ENCODE data around the gene CPNE2. TPM values are rescaled to one million over a fixed set of nuclear protein-coding genes. Genes with fewer than 3 reads are reported as not detected.

The CPNE2 gene
- total RNA-seq, 1 experiment from 2014 or later: 5.1 TPM

DNA sequence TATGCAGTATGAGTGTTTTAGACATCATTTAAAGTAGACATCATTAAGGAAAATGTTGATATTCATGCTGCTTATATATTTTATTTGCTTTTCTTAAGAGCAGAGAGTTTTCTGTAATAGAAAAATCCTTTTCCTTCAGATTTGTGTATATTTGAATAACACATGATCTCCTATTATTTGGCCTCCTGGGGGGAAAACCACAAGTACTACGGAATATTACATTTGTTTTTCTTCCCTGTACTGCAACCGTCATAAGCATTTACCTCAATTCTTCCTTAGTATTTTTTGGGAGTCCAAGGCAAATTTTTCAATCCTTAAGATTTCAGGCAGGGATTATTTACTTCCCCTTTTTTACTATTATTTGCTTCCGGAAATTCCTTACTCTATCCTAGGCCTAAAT, 99.8 kb downstream of the CPNE2 start:
- Histone ChIP-seq H3K79me2 (ENCODE audit: low read length) (peaks cover 98% of the 10 kb centered on the region), H3K4me1 (ENCODE audit: low read length) (peaks cover 38% of the 10 kb centered on the region), H2AFZ (ENCODE audit: low read length) (no peak overlapping the region), H3K27ac (ENCODE audit: low read length) (0 out of 2 replicates have a peak overlapping the region, but pooled peaks have one; percentile 24), H3K4me2 (ENCODE audit: low read depth, low read length, poor library complexity, severe bottlenecking) (peak overlapping the region; percentile 23), H3K4me3 (ENCODE audit: low read length) (no peak overlapping the region), H3K36me3 (ENCODE audit: insufficient read depth, low read length) (peaks cover 3% of the 10 kb centered on the region), H3K9me3 (ENCODE audit: low read length) (no peaks in the 10 kb centered on the region), H3K9ac (ENCODE audit: low read length) (no peak overlapping the region), H3K9me2 (replicated peaks; ENCODE audit: insufficient read depth, low read length) (no peaks in the 10 kb centered on the region), H4K20me1 (ENCODE audit: insufficient read depth, low read depth, low read length) (no peaks in the 10 kb centered on the region), H3K27me3 (ENCODE audit: low read length) (no peaks in the 10 kb centered on the region)
- DNase-seq: no peak

DNA sequence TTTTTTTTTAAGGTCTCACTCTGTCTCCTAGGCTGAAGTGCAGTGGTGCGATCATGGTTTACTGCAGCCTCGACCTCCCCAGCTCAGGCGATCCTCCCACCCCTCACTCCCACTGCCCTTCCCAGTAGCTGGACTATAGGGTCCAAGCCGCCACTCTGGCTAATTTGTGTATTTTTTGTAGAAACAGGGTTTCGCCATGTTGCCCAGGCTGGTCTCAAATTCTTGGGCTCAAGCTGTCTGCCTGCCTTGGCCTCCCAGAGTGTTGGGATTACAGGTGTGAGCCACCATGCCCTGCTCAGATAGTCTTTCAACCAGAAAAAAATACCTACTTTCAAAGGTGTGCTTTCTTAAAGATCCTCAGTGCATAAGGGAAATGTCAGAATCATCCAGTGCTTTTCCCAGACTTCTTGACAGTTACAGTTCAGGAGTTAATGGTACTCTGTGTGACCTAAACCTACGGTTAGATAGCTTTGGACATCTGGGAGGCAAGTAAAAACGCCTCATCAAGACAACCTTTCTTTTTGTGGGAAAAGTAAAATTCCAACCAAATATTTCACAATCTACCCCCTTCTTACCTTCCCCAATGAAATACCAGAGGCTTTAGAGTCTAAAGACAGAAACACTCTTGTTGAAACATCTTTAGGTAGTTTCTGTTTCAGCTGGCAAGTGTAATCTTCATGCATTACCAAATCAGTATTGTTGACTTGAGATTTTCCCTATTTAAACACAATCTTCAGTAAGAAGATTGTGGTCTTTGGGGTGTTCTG, 100.5 kb downstream of the CPNE2 start:
- Histone ChIP-seq H3K9me3 (ENCODE audit: low read length) (no peaks in the 10 kb centered on the region), H3K4me2 (ENCODE audit: low read depth, low read length, poor library complexity, severe bottlenecking) (no peak overlapping the region), H3K79me2 (ENCODE audit: low read length) (peaks cover 98% of the 10 kb centered on the region), H3K9ac (ENCODE audit: low read length) (no peak overlapping the region), H4K20me1 (ENCODE audit: insufficient read depth, low read depth, low read length) (no peaks in the 10 kb centered on the region), H3K9me2 (replicated peaks; ENCODE audit: insufficient read depth, low read length) (no peaks in the 10 kb centered on the region), H2AFZ (ENCODE audit: low read length) (no peak overlapping the region), H3K4me1 (ENCODE audit: low read length) (peaks cover 34% of the 10 kb centered on the region), H3K36me3 (ENCODE audit: insufficient read depth, low read length) (peaks cover 3% of the 10 kb centered on the region), H3K27me3 (ENCODE audit: low read length) (no peaks in the 10 kb centered on the region), H3K27ac (ENCODE audit: low read length) (no peak overlapping the region), H3K4me3 (ENCODE audit: low read length) (no peak overlapping the region)
- no peak for DNase-seq

DNA sequence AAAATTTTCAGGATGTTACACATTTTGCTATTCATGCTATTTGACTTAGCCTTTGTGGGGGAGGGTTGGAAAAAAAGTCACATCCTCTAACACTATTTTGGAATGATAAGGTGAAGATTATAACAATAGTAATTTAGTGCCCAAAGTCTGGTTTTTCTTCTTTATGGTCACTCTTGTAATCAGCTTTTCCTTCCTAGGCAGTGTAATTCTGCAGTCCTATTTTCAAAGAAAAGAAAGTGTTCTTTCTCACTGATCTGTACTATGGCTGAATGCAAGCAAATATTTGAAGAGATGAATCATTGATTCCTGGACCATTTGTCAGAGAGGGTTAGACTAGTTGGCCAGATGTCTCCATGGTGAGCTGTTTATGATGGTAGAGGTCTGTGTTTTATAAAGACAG, 102.1 kb downstream of the CPNE2 start:
- Histone ChIP-seq H3K9ac (ENCODE audit: low read length) (no peak overlapping the region), H4K20me1 (ENCODE audit: insufficient read depth, low read depth, low read length) (no peaks in the 10 kb centered on the region), H3K36me3 (ENCODE audit: insufficient read depth, low read length) (peaks cover 9% of the 10 kb centered on the region), H3K27me3 (ENCODE audit: low read length) (no peaks in the 10 kb centered on the region), H3K27ac (ENCODE audit: low read length) (no peak overlapping the region), H2AFZ (ENCODE audit: low read length) (no peak overlapping the region), H3K4me2 (ENCODE audit: low read depth, low read length, poor library complexity, severe bottlenecking) (no peak overlapping the region), H3K4me1 (ENCODE audit: low read length) (peaks cover 27% of the 10 kb centered on the region), H3K4me3 (ENCODE audit: low read length) (no peak overlapping the region), H3K9me2 (replicated peaks; ENCODE audit: insufficient read depth, low read length) (no peaks in the 10 kb centered on the region), H3K9me3 (ENCODE audit: low read length) (no peaks in the 10 kb centered on the region), H3K79me2 (ENCODE audit: low read length) (peaks cover 96% of the 10 kb centered on the region)
- no peak for DNase-seq

DNA sequence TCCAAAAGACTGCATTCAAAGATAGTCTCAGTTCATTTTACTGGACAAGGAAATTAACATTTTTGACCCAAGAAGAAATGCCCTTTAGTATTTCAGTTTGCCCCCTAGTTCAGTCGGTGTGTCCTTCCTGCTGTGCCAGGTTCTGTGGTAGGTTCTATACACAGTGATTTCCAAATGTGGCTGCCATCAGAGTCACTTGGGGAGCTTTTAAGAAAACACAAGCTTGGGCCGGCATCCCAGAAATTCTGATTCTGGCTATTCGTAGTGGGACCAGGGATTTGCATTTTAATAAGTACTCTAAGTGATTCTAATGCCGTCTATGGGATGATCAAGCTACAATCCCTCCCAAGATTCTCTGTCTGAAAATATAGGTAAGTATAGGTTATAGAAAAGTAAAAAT, 103.9 kb downstream of the CPNE2 start:
- Histone ChIP-seq H4K20me1 (ENCODE audit: insufficient read depth, low read depth, low read length) (no peaks in the 10 kb centered on the region), H3K79me2 (ENCODE audit: low read length) (peaks cover 78% of the 10 kb centered on the region)
- no peak for DNase-seq

DNA sequence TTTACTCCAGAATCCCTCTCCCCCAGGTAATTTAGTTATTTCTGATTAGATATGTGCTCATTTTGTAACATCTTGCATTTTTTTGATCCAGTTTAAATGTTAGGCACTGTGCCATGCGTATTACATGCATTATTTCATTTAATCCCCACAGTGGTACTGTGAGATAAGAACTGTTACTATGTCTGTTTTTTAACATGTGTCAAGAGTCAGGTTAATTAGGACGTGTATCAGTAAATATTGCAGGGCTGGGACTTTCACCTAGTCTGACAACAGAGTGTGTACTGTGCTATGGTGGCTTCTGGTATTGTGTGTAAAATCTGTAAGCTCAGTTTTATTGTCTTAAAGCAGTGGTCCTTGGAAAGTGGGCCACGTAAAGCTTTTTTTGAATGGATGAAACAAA, 104.4 kb downstream of the CPNE2 start:
- Histone ChIP-seq H4K20me1 (ENCODE audit: insufficient read depth, low read depth, low read length) (no peaks in the 10 kb centered on the region), H3K4me2 (ENCODE audit: low read depth, low read length, poor library complexity, severe bottlenecking) (no peak overlapping the region), H3K4me3 (ENCODE audit: low read length) (no peak overlapping the region), H3K27ac (ENCODE audit: low read length) (no peak overlapping the region), H3K9ac (ENCODE audit: low read length) (no peak overlapping the region), H3K4me1 (ENCODE audit: low read length) (peaks cover 13% of the 10 kb centered on the region), H3K9me3 (ENCODE audit: low read length) (no peaks in the 10 kb centered on the region), H2AFZ (ENCODE audit: low read length) (no peak overlapping the region), H3K79me2 (ENCODE audit: low read length) (peaks cover 73% of the 10 kb centered on the region), H3K36me3 (ENCODE audit: insufficient read depth, low read length) (peaks cover 6% of the 10 kb centered on the region), H3K27me3 (ENCODE audit: low read length) (no peaks in the 10 kb centered on the region), H3K9me2 (replicated peaks; ENCODE audit: insufficient read depth, low read length) (no peaks in the 10 kb centered on the region)
- DNase-seq: no peak

More for the DNA sequence above, 103.9 kb downstream of the CPNE2 start:
- H3K9me2 ChIP-seq (replicated peaks; ENCODE audit: insufficient read depth, low read length): no peaks in the 10 kb centered on the region
- H3K4me3 ChIP-seq (ENCODE audit: low read length): no peak overlapping the region
- H3K27me3 ChIP-seq (ENCODE audit: low read length): no peaks in the 10 kb centered on the region
- peaks cover 17% of the 10 kb centered on the region for H3K4me1 ChIP-seq (ENCODE audit: low read length)
- H3K9me3 ChIP-seq (ENCODE audit: low read length): no peaks in the 10 kb centered on the region
- H2AFZ ChIP-seq (ENCODE audit: low read length): no peak overlapping the region
- no peak overlapping the region for H3K9ac ChIP-seq (ENCODE audit: low read length)
- no peak overlapping the region for H3K27ac ChIP-seq (ENCODE audit: low read length)
- H3K4me2 ChIP-seq (ENCODE audit: low read depth, low read length, poor library complexity, severe bottlenecking): no peak overlapping the region
- H3K36me3 ChIP-seq (ENCODE audit: insufficient read depth, low read length): peaks cover 6% of the 10 kb centered on the region

Other genes starting within 250 kb of the CPNE2 start
- gene SLC12A3, start 227.4 kb upstream of the CPNE2 start, total RNA-seq (2014; rRNA removed; shearing (Covaris generic); ENCODE audit: low replicate concordance): 0.14 TPM in 1 of 2 replicates, not detected in the other
- 98.1 and 112 TPM in 2 replicates for gene HERPUD1, start 160.4 kb upstream of the CPNE2 start, total RNA-seq (2014; rRNA removed; shearing (Covaris generic); ENCODE audit: low replicate concordance)
- gene CETP, start 130.6 kb upstream of the CPNE2 start, total RNA-seq (2014; rRNA removed; shearing (Covaris generic); ENCODE audit: low replicate concordance): 0.32 and 0.48 TPM in 2 replicates
- gene NLRC5, start 103.0 kb upstream of the CPNE2 start, total RNA-seq (2014; rRNA removed; shearing (Covaris generic); ENCODE audit: low replicate concordance): 103 and 116 TPM in 2 replicates
- 84.0 and 98.4 TPM in 2 replicates for gene PSME3IP1, start 93.5 kb downstream of the CPNE2 start, total RNA-seq (2014; rRNA removed; shearing (Covaris generic); ENCODE audit: low replicate concordance)
- 23.7 and 26.4 TPM in 2 replicates for gene RSPRY1, start 93.7 kb downstream of the CPNE2 start, total RNA-seq (2014; rRNA removed; shearing (Covaris generic); ENCODE audit: low replicate concordance)
- 44.5 and 96.8 TPM in 2 replicates for gene ARL2BP, start 152.7 kb downstream of the CPNE2 start, total RNA-seq (2014; rRNA removed; shearing (Covaris generic); ENCODE audit: low replicate concordance)
- not detected in 2 replicates for gene PLLP, start 192.1 kb downstream of the CPNE2 start, total RNA-seq (2014; rRNA removed; shearing (Covaris generic); ENCODE audit: low replicate concordance)

Data from Karpas-422 (cell line).